GM23338 (cell line): Measurements from ENCODE around the gene L3MBTL2. TPM values are rescaled to one million over a fixed set of nuclear protein-coding genes. Genes with fewer than 3 reads are reported as not detected.

Experiments used
- ATAC-seq: fragments of 200-7000 bp; cut with Tn5 transposase; 3 replicates; pipeline ENCODE4 v1.9.1; 2020
- DNase-seq: peaks from one replicate; pipeline ENCODE4 v3.0.0-alpha.2; 2015; ENCODE audit warnings: low spot score
- H2AFZ ChIP-seq: fragments of 200-600 bp; sonication (generic); 2 replicates; pipeline ENCODE4 v1.8.0; 2016; ENCODE audit warnings: antibody characterized with exemption, mild to moderate bottlenecking, moderate library complexity
- H3F3A ChIP-seq: fragments of 200-600 bp; sonication (generic); replicated peaks from 2 replicates; pipeline ENCODE4 v1.8.0; 2017; ENCODE audit warnings: antibody characterized with exemption, mixed run types, low read depth
- H3K27ac ChIP-seq: fragments of 200-600 bp; sonication (generic); 2 replicates; pipeline ENCODE4 v1.6.1; 2016; ENCODE audit warnings: low read depth
- H3K27me3 ChIP-seq: fragments of 200-600 bp; sonication (generic); 2 replicates; pipeline ENCODE4 v1.8.0; 2016; ENCODE audit warnings: mild to moderate bottlenecking, mixed run types, moderate library complexity; ENCODE audit not compliant: insufficient read depth
- H3K36me3 ChIP-seq: fragments of 200-600 bp; sonication (generic); 2 replicates; pipeline ENCODE4 v1.8.0; 2016; ENCODE audit warnings: mild to moderate bottlenecking; ENCODE audit not compliant: insufficient read depth
- H3K4me1 ChIP-seq: fragments of 200-600 bp; sonication (generic); 2 replicates; pipeline ENCODE4 v1.8.0; 2016; ENCODE audit warnings: mild to moderate bottlenecking, moderate library complexity; ENCODE audit not compliant: insufficient read depth
- H3K4me2 ChIP-seq: fragments of 200-600 bp; sonication (generic); 2 replicates; pipeline ENCODE4 v1.7.1; 2017; ENCODE audit warnings: mixed run types
- H3K4me3 ChIP-seq: fragments of 200-600 bp; sonication (generic); 2 replicates; pipeline ENCODE4 v1.6.1; 2016; ENCODE audit warnings: mixed run types
- H3K79me2 ChIP-seq: fragments of 200-600 bp; sonication (generic); replicated peaks from 2 replicates; pipeline ENCODE4 v1.8.0; 2017; ENCODE audit warnings: mild to moderate bottlenecking; ENCODE audit not compliant: insufficient read depth
- H3K9me2 ChIP-seq: fragments of 200-600 bp; sonication (generic); 2 replicates; pipeline ENCODE4 v1.8.0; 2017; ENCODE audit not compliant: insufficient read depth
- H4K20me1 ChIP-seq: fragments of 200-600 bp; sonication (generic); replicated peaks from 2 replicates; pipeline ENCODE4 v1.8.0; 2017; ENCODE audit warnings: mild to moderate bottlenecking; ENCODE audit not compliant: insufficient read depth
- H3K27ac Mint-ChIP-seq: 2 replicates; pipeline ENCODE4 v1.8.0; 2020; ENCODE audit warnings: inconsistent platforms, mild to moderate bottlenecking, moderate library complexity, mixed read lengths
- H3K27me3 Mint-ChIP-seq: 3 replicates; pipeline ENCODE4 v1.8.0; 2022; ENCODE audit warnings: low read depth, mild to moderate bottlenecking, moderate library complexity, mixed read lengths, inconsistent platforms; ENCODE audit not compliant: insufficient read depth, poor library complexity
- H3K36me3 Mint-ChIP-seq: 3 replicates; pipeline ENCODE4 v1.8.0; 2021; ENCODE audit warnings: low read depth, mild to moderate bottlenecking, inconsistent platforms, moderate library complexity, mixed read lengths
- H3K4me1 Mint-ChIP-seq: 3 replicates; pipeline ENCODE4 v1.8.0; 2020; ENCODE audit warnings: mild to moderate bottlenecking, inconsistent platforms, mixed read lengths
- H3K4me3 Mint-ChIP-seq: 3 replicates; pipeline ENCODE4 v1.8.0; 2021; ENCODE audit warnings: moderate library complexity, mild to moderate bottlenecking, inconsistent platforms, mixed read lengths
- H3K9me3 Mint-ChIP-seq: 3 replicates; pipeline ENCODE4 v1.8.0; 2020; ENCODE audit warnings: moderate library complexity, mild to moderate bottlenecking, inconsistent platforms, mixed read lengths
- CREB1 ChIP-seq: fragments of 250-450 bp; sonication (Bioruptor Pico); IDR thresholded peaks from 2 replicates; pipeline ENCODE4 v1.5.0; 2020; ENCODE audit warnings: low read depth, mild to moderate bottlenecking, moderate library complexity
- CTCF ChIP-seq, 2 experiments: fragments of 200-600 bp in 1 of 2; sonication (generic) in 1 of 2; conservative IDR thresholded peaks; 2 replicates each; pipeline versions ENCODE4 v1.5.1 to v1.6.1; 2016 to 2017; ENCODE audit warnings: antibody characterized with exemption in 2 of 2, low read depth in 2 of 2, mild to moderate bottlenecking in 2 of 2, moderate library complexity in 1 of 2
- ETS1 ChIP-seq: IDR thresholded peaks from 2 replicates; pipeline ENCODE4 v1.6.1; 2016; ENCODE audit warnings: antibody characterized with exemption
- EZH2phosphoT487 ChIP-seq: fragments of 200-600 bp; sonication (generic); IDR thresholded peaks from one replicate; pipeline ENCODE4 v1.8.1; 2018; ENCODE audit warnings: antibody characterized with exemption; ENCODE audit not compliant: unreplicated experiment
- JUNB ChIP-seq: IDR thresholded peaks from one replicate; pipeline ENCODE4 v1.6.1; 2016; ENCODE audit warnings: antibody characterized with exemption; ENCODE audit not compliant: unreplicated experiment
- NANOG ChIP-seq: IDR thresholded peaks from 2 replicates; pipeline ENCODE4 v1.6.1; 2016; ENCODE audit warnings: antibody characterized with exemption, borderline replicate concordance
- POLR2AphosphoS5 ChIP-seq: IDR thresholded peaks from 2 replicates; pipeline ENCODE4 v1.6.1; 2016; ENCODE audit warnings: antibody characterized with exemption, low read depth
- STAT1 ChIP-seq: IDR thresholded peaks from one replicate; pipeline ENCODE4 v1.6.1; 2016; ENCODE audit warnings: antibody characterized with exemption; ENCODE audit not compliant: unreplicated experiment
- ZNF114 ChIP-seq: fragments of 250-450 bp; sonication (Bioruptor Pico); IDR thresholded peaks from 2 replicates; pipeline ENCODE4 v1.5.0; 2020; ENCODE audit warnings: mild to moderate bottlenecking, moderate library complexity
- ZNF331 ChIP-seq: fragments of 250-450 bp; sonication (Bioruptor Pico); IDR thresholded peaks from 2 replicates; pipeline ENCODE4 v1.5.0; 2020; ENCODE audit warnings: low read depth, mild to moderate bottlenecking, moderate library complexity
- ZNF462 ChIP-seq: fragments of 250-450 bp; sonication (Bioruptor Pico); IDR thresholded peaks from 2 replicates; pipeline ENCODE4 v1.5.0; 2020; ENCODE audit warnings: mild to moderate bottlenecking, moderate library complexity
- polyA plus RNA-seq: library from polyadenylated mRNA; unstranded; fragments of >200 nt; fragmentation: Nextera tagmentation; extraction: Ambion mirVana; gene quantifications from 2 replicates; pipeline ENCODE4 v1.2.1, GENCODE V29; 2016
- total RNA-seq: library from RNA; depleted of rRNA; stranded (reverse); fragments of >200 nt; shearing (Covaris generic); gene quantifications from 2 replicates; pipeline ENCODE4 v1.2.3, GENCODE V29; 2014

Gene L3MBTL2
- total and polyA plus RNA-seq, 2 experiments from 2014 or later, result 13.9 to 27.1 TPM

GRCh38 chr22:41184679-41185078, 20.4 kb upstream of the L3MBTL2 start:
- Histone ChIP-seq H3K27me3 (no peaks in the 10 kb centered on the region), H3K9me2 (no peaks in the 10 kb centered on the region), H3K27ac (peak overlapping the region; percentile 89), H2AFZ (no peak overlapping the region), H3K4me1 (peaks cover 17% of the 10 kb centered on the region), H4K20me1 (0 out of 2 replicates have a peak, but pooled peaks cover 1% of the 10 kb centered on the region), H3K4me2 (peak overlapping the region; percentile 14; the same call in 1 of the 2 replicates), H3K4me3 (no peak overlapping the region), H3K36me3 (no peaks in the 10 kb centered on the region), H3F3A (peaks cover 17% of the 10 kb centered on the region), H3K79me2 (no peaks in the 10 kb centered on the region)
- Mint-ChIP-seq H3K27me3 (peaks cover 16% of the 10 kb centered on the region), H3K4me3 (no peak overlapping the region), H3K36me3 (peaks cover 25% of the 10 kb centered on the region), H3K27ac (peak overlapping the region; percentile 78), H3K4me1 (peaks cover 15% of the 10 kb centered on the region), H3K9me3 (peaks cover 23% of the 10 kb centered on the region; the same call in 2 of the 3 replicates)
- TF ChIP-seq STAT1, result no peak
- TF ChIP-seq CREB1 (CRISPR knock-in tag), result no peak
- TF ChIP-seq ZNF462 (CRISPR knock-in tag), result peak; percentile 92
- peak; percentile 86 for TF ChIP-seq NANOG
- TF ChIP-seq POLR2AphosphoS5, result 0 out of 2 replicates have a peak, but pooled peaks have one; percentile 29
- ATAC-seq, result peak; percentile 75
- peak; percentile 89 for DNase-seq

GRCh38 chr22:41191467-41191866, 13.6 kb upstream of the L3MBTL2 start:
- no peaks in the 10 kb centered on the region for H4K20me1 ChIP-seq
- no peaks in the 10 kb centered on the region; the same call in 1 of the 2 replicates for H3K4me1 ChIP-seq
- H3K36me3 ChIP-seq, result no peaks in the 10 kb centered on the region
- peaks cover 2% of the 10 kb centered on the region for H3K4me1 Mint-ChIP-seq
- H3K36me3 Mint-ChIP-seq, result no peaks in the 10 kb centered on the region
- no peak overlapping the region for H3K27ac ChIP-seq
- no peak overlapping the region for H3K27ac Mint-ChIP-seq
- H3K9me2 ChIP-seq, result no peaks in the 10 kb centered on the region
- peaks cover 6% of the 10 kb centered on the region for H3K27me3 ChIP-seq
- no peak for ATAC-seq
- no peak for DNase-seq
- no peaks in the 10 kb centered on the region for H3F3A ChIP-seq
- H2AFZ ChIP-seq, result no peak overlapping the region
- H3K9me3 Mint-ChIP-seq, result peaks cover 1% of the 10 kb centered on the region; the same call in 2 of the 3 replicates
- H3K4me3 ChIP-seq, result no peak overlapping the region
- no peak overlapping the region for H3K4me2 ChIP-seq
- H3K79me2 ChIP-seq, result no peaks in the 10 kb centered on the region
- peaks cover 4% of the 10 kb centered on the region for H3K27me3 Mint-ChIP-seq
- H3K4me3 Mint-ChIP-seq, result no peak overlapping the region
- TF ChIP-seq CTCF (conservative IDR thresholded peaks at IDR 0.05; ENCODE audit: low read depth in 2 of 2), result no peak
- no peak for TF ChIP-seq STAT1
- no peak for TF ChIP-seq ZNF331
- TF ChIP-seq ZNF114 (CRISPR knock-in tag), result no peak
- TF ChIP-seq JUNB, result no peak
- no peak for TF ChIP-seq NANOG
- no peak for TF ChIP-seq ETS1
- no peak for TF ChIP-seq EZH2phosphoT487
